AG04450 (cell line): ENCODE measurements around the gene PSORS1C2. TPM values are rescaled to one million over a fixed set of nuclear protein-coding genes. Genes with fewer than 3 reads are reported as not detected.
"Not testable (repeated sequence)": the region's sequence is repeated elsewhere in the genome, so short reads cannot be mapped to it uniquely, and the experiment has no call there.

ENCODE experiments used
- CTCF ChIA-PET: fragments of 300-600, 350-600 bp; formaldehyde crosslinking; extraction: SDS; loops from one replicate; lab custom pipeline; 2022; ENCODE audit warnings: antibody characterized with exemption, inconsistent platforms; lab: Charles Lee
- POLR2A ChIA-PET: fragments of 350-600 bp; formaldehyde crosslinking; extraction: SDS; loops from one replicate; lab custom pipeline; 2021; ENCODE audit warnings: antibody characterized with exemption, inconsistent platforms; lab: Yijun Ruan, JAX
- DNase-seq: peaks from one replicate; pipeline ENCODE4 v3.0.0-alpha.2; 2011; ENCODE audit warnings: low read depth, low spot score
- H3K27ac ChIP-seq: one replicate; pipeline ENCODE4 v1.5.1; 2012; ENCODE audit warnings: low read depth, low read length, control low read depth
- H3K27me3 ChIP-seq: one replicate; pipeline ENCODE4 v1.6.0; 2012; ENCODE audit warnings: low read length; ENCODE audit not compliant: control insufficient read depth, insufficient read depth
- H3K4me3 ChIP-seq: 2 replicates; pipeline ENCODE4 v1.5.1; 2011; ENCODE audit warnings: mild to moderate bottlenecking, low read depth, low read length, control low read depth
- H3K9me3 ChIP-seq: 2 replicates; pipeline ENCODE4 v1.5.1; 2012; ENCODE audit warnings: low read length; ENCODE audit not compliant: control insufficient read depth, insufficient read depth
- polyA plus RNA-seq: library from polyadenylated mRNA; depleted of rRNA; stranded (reverse); fragments of >200 nt; gene quantifications from 2 replicates; pipeline ENCODE4 v1.2.3, GENCODE V29; 2011
- TF ChIP-seq, protein P1 (sequence below): IDR thresholded peaks from 2 replicates; pipeline ENCODE4 v1.5.1; 2011; ENCODE audit warnings: low read depth, low read length, control low read depth, inconsistent platforms

PSORS1C2 gene
- polyA plus RNA-seq, 1 experiment = not detected

DNA sequence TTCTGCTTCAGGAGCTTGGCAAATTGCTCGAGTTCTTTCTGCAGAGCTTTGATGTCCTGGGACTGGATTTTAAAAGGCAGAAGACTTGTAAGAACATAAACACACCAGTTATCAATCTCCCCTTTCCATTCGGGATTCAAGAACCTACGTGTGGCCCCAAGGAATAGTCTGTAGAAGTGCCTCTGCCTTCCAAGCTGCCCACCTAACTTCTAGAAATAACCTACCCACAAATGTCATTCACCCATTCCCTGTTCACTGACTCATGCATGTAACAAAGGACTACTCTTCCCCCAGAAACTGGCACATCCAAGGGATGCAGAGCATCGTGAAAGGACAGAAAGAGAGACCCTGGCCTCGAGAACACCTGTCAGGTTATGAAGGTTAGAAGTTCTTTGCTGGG is 27.1 kb upstream of the PSORS1C2 start:
- no peak overlapping the region for H3K27ac ChIP-seq
- H3K27me3 ChIP-seq = no peaks in the 10 kb centered on the region
- ChIA-PET CTCF (no interaction called here), POLR2A (no interaction called here)
- no peaks in the 10 kb centered on the region for H3K9me3 ChIP-seq
- TF ChIP-seq, protein P1, sequence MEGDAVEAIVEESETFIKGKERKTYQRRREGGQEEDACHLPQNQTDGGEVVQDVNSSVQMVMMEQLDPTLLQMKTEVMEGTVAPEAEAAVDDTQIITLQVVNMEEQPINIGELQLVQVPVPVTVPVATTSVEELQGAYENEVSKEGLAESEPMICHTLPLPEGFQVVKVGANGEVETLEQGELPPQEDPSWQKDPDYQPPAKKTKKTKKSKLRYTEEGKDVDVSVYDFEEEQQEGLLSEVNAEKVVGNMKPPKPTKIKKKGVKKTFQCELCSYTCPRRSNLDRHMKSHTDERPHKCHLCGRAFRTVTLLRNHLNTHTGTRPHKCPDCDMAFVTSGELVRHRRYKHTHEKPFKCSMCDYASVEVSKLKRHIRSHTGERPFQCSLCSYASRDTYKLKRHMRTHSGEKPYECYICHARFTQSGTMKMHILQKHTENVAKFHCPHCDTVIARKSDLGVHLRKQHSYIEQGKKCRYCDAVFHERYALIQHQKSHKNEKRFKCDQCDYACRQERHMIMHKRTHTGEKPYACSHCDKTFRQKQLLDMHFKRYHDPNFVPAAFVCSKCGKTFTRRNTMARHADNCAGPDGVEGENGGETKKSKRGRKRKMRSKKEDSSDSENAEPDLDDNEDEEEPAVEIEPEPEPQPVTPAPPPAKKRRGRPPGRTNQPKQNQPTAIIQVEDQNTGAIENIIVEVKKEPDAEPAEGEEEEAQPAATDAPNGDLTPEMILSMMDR = no peak
- no peak for DNase-seq
- H3K4me3 ChIP-seq = no peak overlapping the region

- CTCF ChIA-PET, POLR2A ChIA-PET, DNase-seq: not testable (repeated sequence)
Measured at GRCh38 chr6:31165064-31165832, 26.4 kb upstream of the PSORS1C2 start.

GRCh38 chr6:31164475-31165063 is 25.7 kb upstream of the PSORS1C2 start:
- CTCF ChIA-PET, POLR2A ChIA-PET, H3K27ac ChIP-seq, DNase-seq, H3K4me3 ChIP-seq, H3K9me3 ChIP-seq, H3K27me3 ChIP-seq: not testable (repeated sequence)

More at GRCh38 chr6:31165064-31165832, 26.4 kb upstream of the PSORS1C2 start:
- H3K4me3 ChIP-seq, H3K27me3 ChIP-seq, H3K9me3 ChIP-seq, H3K27ac ChIP-seq: not testable (repeated sequence)

DNA sequence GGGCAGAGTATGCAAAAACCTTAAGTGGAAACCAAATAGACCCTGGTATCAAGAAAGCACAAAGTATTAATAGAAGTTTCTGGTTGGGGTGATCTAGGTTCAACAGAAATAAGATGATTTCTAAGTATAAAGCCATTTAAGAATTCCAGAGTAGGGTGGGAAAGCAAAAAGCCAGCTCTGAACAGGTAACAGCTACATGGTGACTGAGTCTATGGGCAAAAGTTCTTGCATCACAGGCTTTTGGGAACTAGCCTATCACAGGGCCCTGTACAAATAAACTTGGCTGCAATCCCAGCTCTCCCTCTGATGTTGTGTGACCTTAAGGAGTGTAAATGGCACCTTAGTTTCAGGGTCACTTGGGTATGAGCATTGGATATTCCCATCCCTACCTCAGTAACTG is 25.1 kb upstream of the PSORS1C2 start:
- no peaks in the 10 kb centered on the region for H3K9me3 ChIP-seq
- ChIA-PET CTCF (no interaction called here), POLR2A (no interaction called here)
- TF ChIP-seq, protein P1 = no peak
- H3K27ac ChIP-seq = no peak overlapping the region
- H3K4me3 ChIP-seq = no peak overlapping the region
- DNase-seq = no peak
- H3K27me3 ChIP-seq = no peaks in the 10 kb centered on the region

DNA sequence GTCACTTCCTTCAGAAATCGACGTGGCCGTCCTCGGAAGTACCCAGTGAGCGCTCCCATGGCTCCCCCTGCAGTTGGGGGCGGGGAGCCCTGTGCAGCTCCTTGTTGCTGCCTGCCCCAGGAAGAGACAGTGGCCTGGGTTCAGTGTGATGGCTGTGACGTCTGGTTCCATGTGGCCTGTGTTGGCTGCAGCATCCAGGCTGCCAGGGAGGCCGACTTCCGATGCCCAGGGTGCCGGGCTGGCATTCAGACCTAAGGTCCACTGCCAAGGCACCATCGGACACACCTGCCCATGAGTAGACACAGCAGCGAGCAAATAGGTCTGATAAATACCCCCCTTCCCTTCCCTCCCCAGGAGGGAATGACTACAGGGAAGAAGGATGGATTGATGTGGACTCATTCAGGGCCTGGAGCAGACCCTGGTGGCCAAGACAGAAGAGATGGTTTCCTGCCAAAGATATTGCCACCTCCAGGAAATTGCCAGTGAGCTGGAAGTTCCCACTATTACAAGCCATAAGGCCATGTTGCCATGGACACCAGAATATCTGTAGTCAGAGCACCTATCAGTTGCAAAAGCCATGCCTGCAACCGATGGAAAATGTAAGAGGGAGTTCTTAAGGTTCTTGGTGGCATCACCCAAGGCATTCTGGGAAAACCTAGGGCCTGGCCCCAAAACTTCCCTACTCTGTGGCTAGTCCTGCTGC is 23.7 kb upstream of the PSORS1C2 start:
- DNase-seq = no peak
- Histone ChIP-seq H3K9me3 (no peaks in the 10 kb centered on the region), H3K27ac (no peak overlapping the region), H3K27me3 (no peaks in the 10 kb centered on the region), H3K4me3 (no peak overlapping the region)
- ChIA-PET POLR2A (no interaction called here), CTCF (no interaction called here)
- TF ChIP-seq, protein P1 = no peak
